ENCODE results near the gene TMED9.
A peak's percentile ranks its signal among the peaks of the same experiment; 100 is the strongest.

Gene TMED9

GRCh38 chr5:177595026-177595585 is 3.1 kb downstream of the TMED9 start:
- no peak for DNase-seq
- TF ChIP-seq GATA1 (IDR thresholded peaks at IDR 0.05; ENCODE audit: low read depth, low read length) (no peak), POLR2A (IDR thresholded peaks at IDR 0.05; ENCODE audit: low read length) (no peak)

- TF ChIP-seq POLR2A (IDR thresholded peaks at IDR 0.05; ENCODE audit: low read length), result no peak
- TF ChIP-seq GATA1 (IDR thresholded peaks at IDR 0.05; ENCODE audit: low read depth, low read length), result no peak
Observed at GRCh38 chr5:177595991-177596774, 4.2 kb downstream of the TMED9 start.

GRCh38 chr5:177596775-177597238 is 4.8 kb downstream of the TMED9 start:
- TF ChIP-seq POLR2A (IDR thresholded peaks at IDR 0.05; ENCODE audit: low read length), result no peak
- no peak for TF ChIP-seq GATA1 (IDR thresholded peaks at IDR 0.05; ENCODE audit: low read depth, low read length)
- DNase-seq, result no peak

More at GRCh38 chr5:177595991-177596774, 4.2 kb downstream of the TMED9 start:
- no peak for DNase-seq

GRCh38 chr5:177598477-177598876 is 6.5 kb downstream of the TMED9 start:
- DNase-seq, result no peak
- TF ChIP-seq POLR2A (IDR thresholded peaks at IDR 0.05; ENCODE audit: low read length), result no peak
- TF ChIP-seq GATA1 (IDR thresholded peaks at IDR 0.05; ENCODE audit: low read depth, low read length), result no peak

GRCh38 chr5:177599731-177600507 is 7.9 kb downstream of the TMED9 start, which contains the start of gene B4GALT7:
B4GALT7 (plus strand) TSS chr5:177600132; CDS start chr5:177600211, 79 bp downstream.
- TF ChIP-seq GATA1 (IDR thresholded peaks at IDR 0.05; ENCODE audit: low read depth, low read length) (no peak), POLR2A (IDR thresholded peaks at IDR 0.05; ENCODE audit: low read length) (peak; percentile 86)

GRCh38 chr5:177600508-177601018 is 8.6 kb downstream of the TMED9 start:
- TF ChIP-seq POLR2A (IDR thresholded peaks at IDR 0.05; ENCODE audit: low read length) (no peak), GATA1 (IDR thresholded peaks at IDR 0.05; ENCODE audit: low read depth, low read length) (no peak)
- peak in 1 of 2 experiments; percentile 37 for DNase-seq

More at GRCh38 chr5:177599731-177600507, 7.9 kb downstream of the TMED9 start, which contains the start of gene B4GALT7:
- peak; percentile 88 to 93 for DNase-seq

- TF ChIP-seq POLR2A (IDR thresholded peaks at IDR 0.05; ENCODE audit: low read length), result no peak
- TF ChIP-seq GATA1 (IDR thresholded peaks at IDR 0.05; ENCODE audit: low read depth, low read length), result no peak
- DNase-seq, result no peak
Observed at GRCh38 chr5:177601126-177601525, 9.1 kb downstream of the TMED9 start.

DNA sequence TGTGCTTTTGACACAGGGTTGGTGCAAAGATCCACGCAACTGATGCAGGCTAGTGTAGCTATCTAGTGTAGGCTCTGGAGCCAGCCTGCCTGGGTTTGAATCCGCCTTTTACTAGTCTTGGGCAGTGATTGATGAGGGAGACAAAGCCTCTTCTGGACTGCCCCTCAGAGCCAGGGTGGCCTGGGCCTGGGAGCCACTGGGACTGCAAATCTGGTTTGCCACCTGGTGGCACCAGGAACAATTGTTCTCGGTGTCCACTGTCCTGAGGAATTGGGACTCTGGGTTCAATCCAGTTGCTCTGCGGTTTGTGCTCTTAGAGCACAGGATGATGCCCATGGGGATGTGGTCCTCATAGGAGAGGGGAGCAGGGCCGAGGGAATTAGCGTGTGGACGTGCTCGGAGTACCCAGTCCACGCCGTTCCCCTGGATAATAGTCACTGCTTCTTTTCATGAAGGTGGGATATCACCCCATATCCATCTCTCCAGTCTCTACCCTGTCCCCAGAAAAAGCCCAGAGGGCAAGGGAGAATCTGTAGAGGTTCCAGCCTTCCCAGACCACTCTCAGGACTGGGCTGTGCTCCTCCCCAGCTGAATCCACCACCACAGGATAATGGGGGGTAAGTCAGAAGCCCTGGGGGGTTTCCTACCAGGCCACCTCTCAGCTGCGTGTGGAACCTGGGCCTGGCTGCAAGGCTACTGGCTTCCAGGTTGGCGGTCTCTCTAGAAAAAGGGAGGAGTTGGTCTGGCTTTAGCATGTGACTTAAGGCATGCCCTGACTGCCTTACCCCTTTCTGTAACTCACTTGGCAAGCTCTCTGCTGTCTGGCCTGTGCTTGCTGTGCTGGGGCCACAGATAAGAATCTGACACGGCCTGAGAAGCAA is 9.8 kb downstream of the TMED9 start:
- TF ChIP-seq GATA1 (IDR thresholded peaks at IDR 0.05; ENCODE audit: low read depth, low read length) (no peak), POLR2A (IDR thresholded peaks at IDR 0.05; ENCODE audit: low read length) (peak; percentile 22)
- peak; percentile 17 to 51 for DNase-seq

- no peak for DNase-seq
- TF ChIP-seq POLR2A (IDR thresholded peaks at IDR 0.05; ENCODE audit: low read length) (no peak), GATA1 (IDR thresholded peaks at IDR 0.05; ENCODE audit: low read depth, low read length) (no peak)
Observed at GRCh38 chr5:177602458-177602830, 10.4 kb downstream of the TMED9 start.

DNA sequence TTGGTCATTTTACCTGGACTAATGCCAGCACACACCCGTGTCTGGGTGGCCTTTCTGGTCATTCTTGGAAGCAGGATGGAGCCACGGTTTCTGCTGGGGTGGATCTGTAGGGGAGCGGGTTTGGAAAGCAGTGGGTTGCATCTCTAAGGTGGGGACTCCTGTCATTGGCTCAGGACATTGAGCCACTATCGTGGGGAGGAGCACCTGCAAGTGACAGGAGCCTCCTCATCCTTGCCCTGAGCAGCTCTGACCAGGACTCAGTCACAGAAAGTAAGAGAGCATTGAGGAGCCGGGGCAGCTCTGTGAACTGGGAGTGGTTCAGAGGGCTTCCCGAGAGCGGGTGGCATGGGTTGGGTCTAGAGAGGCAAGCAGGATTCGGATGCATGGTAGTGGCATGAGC is 11.6 kb downstream of the TMED9 start:
- TF ChIP-seq POLR2A (IDR thresholded peaks at IDR 0.05; ENCODE audit: low read length), result no peak
- TF ChIP-seq GATA1 (IDR thresholded peaks at IDR 0.05; ENCODE audit: low read depth, low read length), result no peak
- DNase-seq, result no peak

DNA sequence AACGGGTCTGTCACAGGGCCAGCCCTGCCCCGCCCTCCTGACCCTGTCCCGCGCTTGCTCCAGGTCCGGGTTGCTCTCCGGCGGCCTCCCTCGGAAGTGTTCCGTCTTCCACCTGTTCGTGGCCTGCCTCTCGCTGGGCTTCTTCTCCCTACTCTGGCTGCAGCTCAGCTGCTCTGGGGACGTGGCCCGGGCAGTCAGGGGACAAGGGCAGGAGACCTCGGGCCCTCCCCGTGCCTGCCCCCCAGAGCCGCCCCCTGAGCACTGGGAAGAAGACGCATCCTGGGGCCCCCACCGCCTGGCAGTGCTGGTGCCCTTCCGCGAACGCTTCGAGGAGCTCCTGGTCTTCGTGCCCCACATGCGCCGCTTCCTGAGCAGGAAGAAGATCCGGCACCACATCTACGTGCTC is 12.1 kb downstream of the TMED9 start:
- TF ChIP-seq GATA1 (IDR thresholded peaks at IDR 0.05; ENCODE audit: low read depth, low read length), result no peak
- TF ChIP-seq POLR2A (IDR thresholded peaks at IDR 0.05; ENCODE audit: low read length), result no peak
- no peak for DNase-seq

DNA sequence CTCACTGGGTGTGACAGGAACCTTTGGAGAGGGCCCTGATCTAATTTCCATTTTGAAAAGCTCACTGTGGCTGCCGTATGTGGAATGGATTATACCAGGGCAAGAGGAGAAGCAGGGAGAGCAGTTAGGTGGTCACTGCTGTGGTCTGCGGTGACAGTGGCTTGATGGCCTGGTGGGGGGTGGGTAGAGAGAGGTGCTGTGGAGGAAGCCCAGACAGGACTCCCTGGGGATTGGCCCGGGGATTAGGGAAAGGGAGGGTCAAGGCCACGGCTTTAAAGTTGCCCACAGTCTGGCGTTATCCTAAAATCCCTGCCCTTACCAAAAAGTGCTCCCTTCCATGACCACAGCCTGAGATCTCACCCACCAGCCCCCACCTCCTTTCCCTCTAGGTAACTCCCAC is 12.7 kb downstream of the TMED9 start:
- no peak for TF ChIP-seq POLR2A (IDR thresholded peaks at IDR 0.05; ENCODE audit: low read length)
- no peak for TF ChIP-seq GATA1 (IDR thresholded peaks at IDR 0.05; ENCODE audit: low read depth, low read length)
- no peak for DNase-seq

GRCh38 chr5:177605078-177605477 is 13.1 kb downstream of the TMED9 start:
- no peak for DNase-seq
- TF ChIP-seq POLR2A (IDR thresholded peaks at IDR 0.05; ENCODE audit: low read length) (no peak), GATA1 (IDR thresholded peaks at IDR 0.05; ENCODE audit: low read depth, low read length) (no peak)

Data from erythroblast (primary cell).